Panc1 (cell line): ENCODE data around the gene PILRA. TPM values are rescaled to one million over a fixed set of nuclear protein-coding genes. Genes with fewer than 3 reads are reported as not detected.

Experiments used
- ATAC-seq: fragments of 200-7000 bp; cut with Tn5 transposase; 2 replicates; pipeline ENCODE4 v1.9.1; 2020; ENCODE audit warnings: mild to moderate bottlenecking, moderate library complexity
- BruUV-seq: library from RNA; stranded (reverse); fragments of 400-500 nt; replicated peaks from 2 replicates; lab custom pipeline; 2021; lab: Mats Ljungman, UMichigan
- CTCF ChIA-PET: fragments of 300-600 bp; sonication (Branson Sonifier 250); formaldehyde crosslinking; loops from one replicate; lab custom pipeline; 2022; ENCODE audit warnings: antibody characterized with exemption; lab: Charles Lee
- POLR2A ChIA-PET: fragments of 300-600 bp; sonication (Branson Sonifier 250); formaldehyde crosslinking; loops from one replicate; lab custom pipeline; 2022; ENCODE audit warnings: antibody characterized with exemption; lab: Charles Lee
- DNase-seq: peaks from one replicate; pipeline ENCODE4 v3.0.0-alpha.2; 2010; ENCODE audit warnings: low read depth, low spot score
- H3K27ac ChIP-seq: 2 replicates; pipeline ENCODE4 v1.5.1; 2011; ENCODE audit warnings: mild to moderate bottlenecking, low read length, inconsistent platforms
- H3K27me3 ChIP-seq: fragments of 200-500 bp; sonication (Bioruptor generic); 2 replicates; pipeline ENCODE4 v1.6.0; 2014; ENCODE audit warnings: low read length, inconsistent platforms; ENCODE audit not compliant: control insufficient read depth, insufficient read depth
- H3K36me3 ChIP-seq: fragments of 200-500 bp; sonication (Bioruptor generic); 2 replicates; pipeline ENCODE4 v1.5.1; 2014; ENCODE audit warnings: inconsistent platforms, mild to moderate bottlenecking, low read length, moderate library complexity; ENCODE audit not compliant: control insufficient read depth, insufficient read depth
- H3K4me1 ChIP-seq: 2 replicates; pipeline ENCODE4 v1.5.1; 2011; ENCODE audit warnings: inconsistent platforms, mild to moderate bottlenecking, low read length, moderate library complexity; ENCODE audit not compliant: control insufficient read depth, insufficient read depth
- H3K4me3 ChIP-seq, 2 experiments: 2 replicates each; pipeline ENCODE4 v1.5.1; 2011 to 2012; ENCODE audit warnings: low read depth in 2 of 2, low read length in 2 of 2, mild to moderate bottlenecking in 2 of 2, inconsistent platforms in 1 of 2, moderate library complexity in 1 of 2
- H3K9me3 ChIP-seq: fragments of 200-500 bp; sonication (Bioruptor generic); 2 replicates; pipeline ENCODE4 v1.5.1; 2014; ENCODE audit warnings: low read depth, mild to moderate bottlenecking, inconsistent platforms, low read length, moderate library complexity; ENCODE audit not compliant: control insufficient read depth, insufficient read depth
- POLR2AphosphoS5 ChIP-seq: IDR thresholded peaks from 2 replicates; pipeline ENCODE4 v1.6.1; 2012; ENCODE audit warnings: mild to moderate bottlenecking, low read depth, low read length, moderate library complexity
- REST ChIP-seq, 2 experiments: IDR thresholded peaks; 2 replicates each; pipeline ENCODE4 v1.6.1; 2011 to 2012; ENCODE audit warnings: low read depth in 2 of 2, control low read depth in 1 of 2, low read length in 1 of 2, mild to moderate bottlenecking in 1 of 2, moderate library complexity in 1 of 2; ENCODE audit not compliant: insufficient read depth in 1 of 2
- SIN3A ChIP-seq: IDR thresholded peaks from 2 replicates; pipeline ENCODE4 v1.6.1; 2012; ENCODE audit warnings: low read depth, mild to moderate bottlenecking, low read length, moderate library complexity, borderline replicate concordance; ENCODE audit not compliant: insufficient read depth
- TCF7L2 ChIP-seq: IDR thresholded peaks from 2 replicates; pipeline ENCODE4 v1.6.1; 2011; ENCODE audit warnings: mild to moderate bottlenecking, low read depth, low read length, inconsistent platforms
- in situ Hi-C: cut with HindIII; loops from 2 replicates; pipeline ENCODE4 v1.10.0; 2016; ENCODE audit warnings: low sequenced_read_pairs, low pct_unique_long_range_greater_than_20kb
- intact Hi-C: fragments of 100-400 bp; cut with micrococcal nuclease; formaldehyde crosslinking; loops from one replicate; pipeline ENCODE4 v1.10.0; 2022; ENCODE audit not compliant: unreplicated experiment
- total RNA-seq: library from RNA; stranded (reverse); gene quantifications from one replicate; pipeline ENCODE4 v1.2.1, GENCODE V29; 2021; ENCODE audit not compliant: unreplicated experiment
- TF ChIP-seq, protein P1 (sequence below): fragments of 450-650 bp; IDR thresholded peaks from 2 replicates; pipeline ENCODE4 v1.5.1; 2017; ENCODE audit warnings: mild to moderate bottlenecking

Gene PILRA
- total RNA-seq, 1 experiment from 2014 or later: 4.8 TPM

DNA sequence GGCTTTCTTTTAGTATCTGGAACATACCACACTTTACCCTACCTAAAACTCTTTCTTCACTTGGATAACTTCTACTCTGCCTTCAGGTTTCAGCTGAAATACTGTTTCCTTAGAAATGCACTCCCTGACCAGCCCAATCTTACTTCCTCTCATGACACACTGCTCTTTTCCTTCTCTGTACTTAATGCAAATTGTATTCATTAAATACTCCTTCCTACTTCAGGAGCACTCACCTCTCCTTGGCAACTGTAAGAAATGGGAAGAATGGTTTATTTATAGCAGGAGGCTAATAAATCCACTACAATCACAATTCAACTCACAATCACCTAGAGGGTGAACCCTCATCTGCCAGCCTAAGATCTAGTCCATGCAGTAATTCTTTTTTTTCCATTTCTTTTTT lies 40.1 kb downstream of the PILRA start:
- Histone ChIP-seq H3K9me3 (no peaks in the 10 kb centered on the region), H3K36me3 (no peaks in the 10 kb centered on the region), H3K4me3 (no peak overlapping the region), H3K27me3 (0 out of 2 replicates have a peak, but pooled peaks cover 2% of the 10 kb centered on the region), H3K4me1 (no peaks in the 10 kb centered on the region), H3K27ac (no peak overlapping the region)
- ChIA-PET CTCF (no interaction called here), POLR2A (interaction anchor here (0.6 kb wide), 1 partner anchor 45 kb away, joined by 7 read pairs; no protein-coding TSS in a partner anchor)
- intact Hi-C loops: no loop called here
- in situ Hi-C loops: no loop called here
- no peak for DNase-seq
- BruUV-seq: no TSS peak
- no peak for ATAC-seq
- TF ChIP-seq, protein P1, sequence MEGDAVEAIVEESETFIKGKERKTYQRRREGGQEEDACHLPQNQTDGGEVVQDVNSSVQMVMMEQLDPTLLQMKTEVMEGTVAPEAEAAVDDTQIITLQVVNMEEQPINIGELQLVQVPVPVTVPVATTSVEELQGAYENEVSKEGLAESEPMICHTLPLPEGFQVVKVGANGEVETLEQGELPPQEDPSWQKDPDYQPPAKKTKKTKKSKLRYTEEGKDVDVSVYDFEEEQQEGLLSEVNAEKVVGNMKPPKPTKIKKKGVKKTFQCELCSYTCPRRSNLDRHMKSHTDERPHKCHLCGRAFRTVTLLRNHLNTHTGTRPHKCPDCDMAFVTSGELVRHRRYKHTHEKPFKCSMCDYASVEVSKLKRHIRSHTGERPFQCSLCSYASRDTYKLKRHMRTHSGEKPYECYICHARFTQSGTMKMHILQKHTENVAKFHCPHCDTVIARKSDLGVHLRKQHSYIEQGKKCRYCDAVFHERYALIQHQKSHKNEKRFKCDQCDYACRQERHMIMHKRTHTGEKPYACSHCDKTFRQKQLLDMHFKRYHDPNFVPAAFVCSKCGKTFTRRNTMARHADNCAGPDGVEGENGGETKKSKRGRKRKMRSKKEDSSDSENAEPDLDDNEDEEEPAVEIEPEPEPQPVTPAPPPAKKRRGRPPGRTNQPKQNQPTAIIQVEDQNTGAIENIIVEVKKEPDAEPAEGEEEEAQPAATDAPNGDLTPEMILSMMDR: no peak
- no peak for TF ChIP-seq TCF7L2
- no peak for TF ChIP-seq REST (IDR thresholded peaks at IDR 0.05; ENCODE audit: insufficient read depth in 1 of 2, low read depth in 2 of 2, low read length in 1 of 2)
- no peak for TF ChIP-seq SIN3A
- TF ChIP-seq POLR2AphosphoS5: no peak

DNA sequence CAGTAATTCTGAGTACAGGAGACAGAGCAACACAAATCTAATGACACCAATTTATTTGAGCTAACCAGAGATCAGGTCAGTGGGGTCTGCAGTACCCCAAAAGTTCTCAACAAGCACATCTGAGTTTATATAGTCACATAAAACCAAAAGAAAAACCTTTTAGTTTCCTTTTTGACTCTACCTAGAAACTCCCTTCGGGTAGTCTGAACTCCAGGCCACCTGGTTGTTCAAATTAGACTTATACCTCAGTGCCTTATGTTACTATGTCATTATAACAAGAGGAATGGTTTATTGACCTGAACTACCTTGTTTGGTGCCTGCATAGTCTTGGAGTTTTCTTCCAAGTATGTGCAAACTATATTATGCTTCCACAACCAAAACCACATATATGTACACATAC lies 40.6 kb downstream of the PILRA start:
- TF ChIP-seq REST (IDR thresholded peaks at IDR 0.05; ENCODE audit: insufficient read depth in 1 of 2, low read depth in 2 of 2, low read length in 1 of 2) (no peak), TCF7L2 (no peak)
- Histone ChIP-seq H3K4me3 (no peak overlapping the region), H3K9me3 (no peaks in the 10 kb centered on the region), H3K4me1 (no peaks in the 10 kb centered on the region), H3K27ac (no peak overlapping the region), H3K36me3 (no peaks in the 10 kb centered on the region), H3K27me3 (0 out of 2 replicates have a peak, but pooled peaks cover 2% of the 10 kb centered on the region)
- no peak for ATAC-seq
- BruUV-seq: no TSS peak
- in situ Hi-C loops (no loop called here), intact Hi-C loops (no loop called here)
- ChIA-PET CTCF (interaction anchor here (0.6 kb wide), 1 partner anchor 160 kb away, joined by 16 read pairs; no protein-coding TSS in a partner anchor), POLR2A (interaction anchor here (0.6 kb wide), 1 partner anchor 44 kb away, joined by 7 read pairs; no protein-coding TSS in a partner anchor)
- DNase-seq: no peak
